ENCODE data around the gene GABPA. TPM values are rescaled to one million over a fixed set of nuclear protein-coding genes. Genes with fewer than 3 reads are reported as not detected.
A peak's percentile ranks its signal among the peaks of the same experiment; 100 is the strongest.

The GABPA gene
- total RNA-seq, 4 donors from 2014 or later, result 17.6 to 23.7 (median 19.6) TPM

GRCh38 chr21:25735646-25736597 lies 1.1 kb downstream of the GABPA start:
- Histone ChIP-seq H3K4me1 (peaks cover 45 to 51% (median 48%) of the 10 kb centered on the region in 4 donors), H3K9me3 (no peaks in the 10 kb centered on the region), H3K27me3 (no peaks in the 10 kb centered on the region), H3K4me3 (peak overlapping the region; percentile 77 to 97 (median 81)), H3K36me3 (no peaks in the 10 kb centered on the region), H3K27ac (replicated peaks in 1 of 4) (peak overlapping the region; percentile 95 to 99 (median 97))
- TF ChIP-seq EP300 (IDR thresholded peaks at IDR 0.05) (no peak), POLR2AphosphoS5 (IDR thresholded peaks at IDR 0.05) (no peak), CTCF (IDR thresholded peaks at IDR 0.05) (no peak), POLR2A (IDR thresholded peaks at IDR 0.05; ENCODE audit: low read depth) (no peak)
- WGBS, result under 1% methylated on average over 33 of the region's 48 CpGs
- intact Hi-C loops (cut with DNase I), result no loop called here
- DNase-seq (ENCODE audit: extremely low spot score), result peak; percentile 94

GRCh38 chr21:25737421-25737820 lies 2.6 kb downstream of the GABPA start:
- no peaks in the 10 kb centered on the region for H3K27me3 ChIP-seq
- no peak for DNase-seq (ENCODE audit: extremely low spot score)
- no peaks in the 10 kb centered on the region for H3K9me3 ChIP-seq
- H3K4me3 ChIP-seq, result no peak overlapping the region
- peaks cover 0 to under 1% (median 0%) of the 10 kb centered on the region in 4 donors for H3K36me3 ChIP-seq
- H3K4me1 ChIP-seq, result peaks cover 30 to 36% (median 33%) of the 10 kb centered on the region in 4 donors
- WGBS, result 58% methylated on average over 1 of the region's 1 CpG
- TF ChIP-seq EP300 (IDR thresholded peaks at IDR 0.05), result no peak
- no peak for TF ChIP-seq POLR2A (IDR thresholded peaks at IDR 0.05; ENCODE audit: low read depth)
- no peak for TF ChIP-seq CTCF (IDR thresholded peaks at IDR 0.05)
- no peak for TF ChIP-seq POLR2AphosphoS5 (IDR thresholded peaks at IDR 0.05)
- peak overlapping the region in 1 of 4 donors; percentile 99 for H3K27ac ChIP-seq (replicated peaks in 1 of 4)
- intact Hi-C loops (cut with DNase I), result no loop called here

- Histone ChIP-seq H3K27ac (replicated peaks in 1 of 4) (no peak overlapping the region), H3K9me3 (no peaks in the 10 kb centered on the region), H3K27me3 (no peaks in the 10 kb centered on the region), H3K36me3 (peaks cover 0 to 26% (median 22%) of the 10 kb centered on the region in 4 donors), H3K4me1 (peaks cover 0 to 1% (median under 1%) of the 10 kb centered on the region in 4 donors), H3K4me3 (no peak overlapping the region)
- 97% methylated on average over 3 of the region's 3 CpGs for WGBS
- no peak for TF ChIP-seq CTCF (IDR thresholded peaks at IDR 0.05)
- no peak for TF ChIP-seq POLR2A (IDR thresholded peaks at IDR 0.05; ENCODE audit: low read depth)
- no peak for TF ChIP-seq POLR2AphosphoS5 (IDR thresholded peaks at IDR 0.05)
- no peak for TF ChIP-seq EP300 (IDR thresholded peaks at IDR 0.05)
- no peak for DNase-seq (ENCODE audit: extremely low spot score)
- intact Hi-C loops (cut with DNase I), result no loop called here
Measured at GRCh38 chr21:25742900-25743299, 8.1 kb downstream of the GABPA start.

- H3K4me1 ChIP-seq, result no peaks in the 10 kb centered on the region
- H3K36me3 ChIP-seq, result peaks cover 0 to 45% (median 35%) of the 10 kb centered on the region in 4 donors
- TF ChIP-seq CTCF (IDR thresholded peaks at IDR 0.05) (no peak), POLR2AphosphoS5 (IDR thresholded peaks at IDR 0.05) (no peak), EP300 (IDR thresholded peaks at IDR 0.05) (no peak), POLR2A (IDR thresholded peaks at IDR 0.05; ENCODE audit: low read depth) (no peak)
- 95% methylated on average over 2 of the region's 2 CpGs for WGBS
- no peak overlapping the region for H3K4me3 ChIP-seq
- intact Hi-C loops (cut with DNase I), result no loop called here
- H3K9me3 ChIP-seq, result no peaks in the 10 kb centered on the region
- no peaks in the 10 kb centered on the region for H3K27me3 ChIP-seq
- no peak overlapping the region for H3K27ac ChIP-seq (replicated peaks in 1 of 4)
- no peak for DNase-seq (ENCODE audit: extremely low spot score)
Measured at GRCh38 chr21:25744854-25745253, 10.1 kb downstream of the GABPA start.

Data from esophagus muscularis mucosa (tissue), 4 donors.